Measurements from ENCODE around the gene ATL1. TPM values are rescaled to one million over a fixed set of nuclear protein-coding genes. Genes with fewer than 3 reads are reported as not detected.

The ATL1 gene
- total and polyA plus RNA-seq, 2 of the 8 experiments (the other 6 are each of a cell fraction or from before 2014, with no cell fraction given), result 4.0 to 5.9 TPM

GRCh38 chr14:50631408-50631821 lies 71.5 kb downstream of the ATL1 start (continued):
- TF ChIP-seq SUZ12 (IDR thresholded peaks at IDR 0.05; ENCODE audit: low read length) (no peak), CHD7 (IDR thresholded peaks at IDR 0.05; ENCODE audit: insufficient replicate concordance, low read length) (no peak)

Measured in H1 (cell line).